Measurements from ENCODE around the gene GFOD1.
"Not testable (repeated sequence)": the region's sequence is repeated elsewhere in the genome, so short reads cannot be mapped to it uniquely, and the experiment has no call there.

Gene GFOD1

DNA sequence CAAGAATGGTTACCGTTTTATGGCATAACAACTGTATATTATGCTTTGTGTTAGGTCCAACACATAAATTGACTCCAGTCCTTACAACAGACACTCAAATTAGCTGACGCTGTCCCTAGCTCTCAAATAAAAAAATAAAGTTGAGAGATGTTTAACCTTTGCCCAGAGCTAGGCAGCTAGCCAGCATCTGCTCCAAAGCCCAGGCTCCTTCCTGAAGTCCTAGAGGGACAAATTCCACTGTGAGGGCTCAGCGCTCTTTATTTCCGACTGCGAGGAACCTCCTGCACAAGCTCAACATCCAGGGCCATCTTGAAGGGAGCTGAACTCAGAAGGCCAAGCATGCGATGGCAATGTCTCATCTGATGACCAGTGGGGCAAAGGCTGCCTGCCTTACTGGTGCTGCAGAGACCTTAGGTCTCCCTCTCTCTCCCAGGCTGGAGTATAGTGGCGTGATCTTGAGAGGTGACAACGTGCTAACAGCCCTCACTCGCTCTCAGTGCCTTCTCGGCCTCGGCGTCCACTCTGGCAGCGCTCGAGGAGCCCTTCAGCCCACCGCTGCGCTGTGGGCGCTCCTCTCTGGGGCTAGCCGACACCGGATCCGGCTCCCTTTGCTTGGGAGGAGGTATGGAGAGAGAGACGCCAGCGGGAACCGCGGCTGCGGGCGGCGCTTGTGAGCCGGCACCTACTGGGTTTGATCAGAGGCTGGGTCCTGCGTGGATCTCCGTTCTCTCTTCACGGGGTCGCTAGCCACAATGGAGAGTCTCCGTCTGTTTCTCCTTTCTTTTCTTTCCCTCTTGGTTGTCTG lies 24.7 kb upstream of the GFOD1 start:
- DNase-seq = no peak

DNA sequence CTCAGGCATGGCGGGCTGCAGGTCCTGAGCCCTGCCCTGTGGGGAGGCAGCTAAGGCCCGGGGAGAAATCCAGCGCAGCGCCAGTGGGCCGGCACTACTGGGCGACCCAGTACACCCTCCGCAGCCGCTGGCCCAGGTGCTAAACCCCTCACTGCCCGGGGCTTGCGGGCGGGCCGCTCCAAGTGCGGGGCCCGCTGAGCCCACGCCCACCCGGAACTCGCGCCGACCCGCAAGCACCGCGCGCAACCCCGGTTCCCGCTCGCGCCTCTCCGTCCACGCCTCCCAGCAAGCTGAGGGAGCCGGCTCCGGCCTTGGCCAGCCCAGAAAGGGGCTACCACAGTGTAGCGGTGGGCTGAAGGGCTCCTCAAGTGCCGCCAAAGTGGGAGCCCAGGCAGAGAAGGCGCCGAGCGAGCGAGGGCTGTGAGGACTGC lies 23.8 kb upstream of the GFOD1 start:
- DNase-seq = not testable (repeated sequence)

DNA sequence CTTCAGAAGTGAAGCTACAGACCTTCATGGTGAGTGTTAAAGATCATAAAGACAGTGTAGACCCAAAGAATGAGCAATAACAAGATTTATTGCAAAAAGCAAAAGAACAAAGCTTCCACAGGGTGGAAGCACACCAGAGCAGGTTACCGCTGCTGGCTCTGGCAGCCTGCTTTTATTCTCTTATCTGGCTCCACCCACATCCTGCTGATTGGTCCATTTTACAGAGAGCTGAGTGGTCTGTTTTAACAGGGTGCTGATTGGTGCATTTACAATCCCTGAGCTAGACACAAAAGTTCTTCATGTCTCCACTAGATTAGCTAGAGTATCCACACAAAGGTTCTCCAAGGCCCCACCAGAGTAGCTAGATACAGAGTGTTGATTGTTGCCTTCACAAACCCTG lies 23.0 kb upstream of the GFOD1 start:
- DNase-seq = not testable (repeated sequence)

DNA sequence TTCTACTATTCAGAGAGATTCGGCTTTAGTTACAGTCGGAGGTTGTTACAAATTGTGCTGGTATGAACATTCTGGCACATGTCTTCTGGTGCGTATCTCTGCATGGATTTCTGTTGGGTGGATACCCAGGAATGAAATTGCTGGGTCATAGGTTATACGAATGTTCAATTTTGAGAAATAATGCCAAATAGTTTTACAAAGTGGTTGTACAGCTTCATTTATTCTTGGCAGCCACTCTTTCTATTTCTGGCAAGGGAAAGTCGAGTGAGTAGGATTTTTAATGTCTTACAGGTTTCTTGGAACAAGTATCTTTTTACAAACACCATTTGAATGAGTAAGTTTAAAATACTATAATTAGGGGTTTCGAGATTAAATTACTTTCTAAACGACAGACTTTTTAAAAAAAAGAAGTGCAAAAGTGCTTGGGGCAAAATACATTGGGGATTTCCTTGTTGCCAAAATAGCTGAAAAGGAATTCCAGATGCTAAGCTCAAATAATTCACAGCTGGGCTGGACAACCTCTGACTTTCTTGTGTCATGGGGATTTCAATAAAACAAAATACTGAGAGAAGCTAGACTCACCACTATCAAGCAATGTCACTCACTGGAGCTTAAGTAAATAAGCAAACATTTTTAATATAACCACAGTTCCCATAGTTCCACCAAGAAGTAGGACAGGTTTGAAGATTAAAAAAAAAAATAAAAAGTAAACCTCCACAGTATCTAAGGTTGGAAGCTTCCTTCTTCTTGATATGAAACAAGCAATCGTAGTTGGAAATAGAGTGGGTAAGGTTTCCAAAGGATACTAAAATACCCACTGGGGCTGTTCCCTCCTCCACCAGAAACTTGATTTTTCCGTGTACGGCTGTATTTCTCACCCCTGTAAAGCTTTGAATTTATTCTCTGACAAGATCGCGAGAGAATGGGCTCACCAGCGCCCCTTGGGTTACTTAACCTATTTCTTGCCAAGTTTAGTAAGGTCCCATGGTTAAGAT lies 21.6 kb upstream of the GFOD1 start:
- no peak for DNase-seq

DNA sequence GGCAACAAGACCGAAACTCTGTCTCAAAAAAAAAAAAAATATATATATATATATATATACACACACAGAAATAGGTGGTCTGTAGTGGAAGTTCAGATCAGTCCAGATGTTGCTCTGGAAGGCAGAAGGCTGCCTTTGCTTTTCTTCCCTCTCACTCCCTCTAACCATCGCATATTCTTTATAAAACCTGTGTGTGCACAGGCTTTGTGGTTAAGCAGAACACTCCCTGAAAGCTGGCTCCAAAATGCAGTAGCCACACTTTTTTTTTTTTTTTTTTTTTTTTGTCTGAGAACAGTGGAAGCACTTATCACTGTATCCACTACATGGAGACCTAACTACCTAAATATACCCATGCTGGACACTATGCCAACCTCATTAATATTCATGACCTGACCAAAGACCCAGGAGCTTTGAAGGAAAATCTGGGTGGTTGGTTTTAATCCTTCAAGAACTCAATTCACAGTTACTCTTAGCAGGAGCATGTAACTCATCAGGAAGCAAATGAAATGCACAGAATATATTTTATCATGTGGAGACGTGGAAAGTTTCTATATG lies 20.0 kb upstream of the GFOD1 start:
- no peak for DNase-seq

DNA sequence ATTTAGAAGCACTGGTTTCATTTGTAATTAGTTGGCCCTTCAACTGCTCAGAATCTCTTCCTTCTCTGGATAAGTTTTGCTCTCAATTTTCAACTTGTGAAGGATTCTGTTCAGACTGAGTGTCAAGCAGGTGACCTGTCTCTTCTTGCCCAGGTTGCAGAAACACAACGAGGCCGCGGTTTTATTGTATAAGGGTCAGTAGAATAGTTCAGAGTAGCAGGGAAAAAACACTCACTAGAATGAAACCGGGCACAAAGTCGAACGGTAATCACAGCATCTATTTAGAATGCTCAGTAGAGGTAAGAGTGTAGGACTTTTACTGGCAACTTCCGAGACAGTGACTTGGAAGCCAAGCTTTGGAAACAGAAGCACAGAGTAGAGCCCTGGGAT lies 17.9 kb upstream of the GFOD1 start:
- DNase-seq = no peak

DNA sequence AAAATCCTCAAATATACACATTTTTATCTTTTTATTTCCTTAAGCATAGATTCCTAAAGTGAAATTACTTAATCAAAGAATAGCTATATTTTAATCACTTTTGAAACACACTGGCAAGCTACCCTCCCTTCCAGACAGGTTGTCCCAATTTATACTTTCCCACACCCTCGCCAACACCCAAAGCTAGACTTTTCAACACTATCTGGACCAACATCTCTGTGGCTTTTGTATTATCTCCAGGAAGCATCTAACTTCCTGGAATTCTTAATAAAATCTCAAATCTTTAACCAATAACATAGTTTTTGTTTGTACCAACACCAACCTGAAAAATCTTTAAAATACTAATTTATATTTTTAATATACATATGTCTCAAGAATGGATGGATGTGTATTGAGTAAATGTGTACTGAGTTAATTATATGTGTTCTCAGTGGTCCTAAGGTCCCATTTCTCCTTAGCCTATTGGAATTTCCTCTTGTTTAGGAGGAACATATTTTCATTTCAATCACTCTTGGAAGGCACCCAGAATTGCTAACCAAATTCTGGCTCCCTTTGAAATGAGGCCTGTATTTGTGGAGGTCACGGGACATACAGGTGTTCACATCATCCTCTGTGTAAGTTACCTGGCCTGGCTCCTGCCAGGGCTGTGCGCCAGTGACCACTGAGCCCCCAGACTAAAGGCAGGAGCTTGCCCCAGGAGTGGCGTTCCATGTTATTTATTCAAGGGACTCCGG lies 17.4 kb upstream of the GFOD1 start:
- DNase-seq = no peak

DNA sequence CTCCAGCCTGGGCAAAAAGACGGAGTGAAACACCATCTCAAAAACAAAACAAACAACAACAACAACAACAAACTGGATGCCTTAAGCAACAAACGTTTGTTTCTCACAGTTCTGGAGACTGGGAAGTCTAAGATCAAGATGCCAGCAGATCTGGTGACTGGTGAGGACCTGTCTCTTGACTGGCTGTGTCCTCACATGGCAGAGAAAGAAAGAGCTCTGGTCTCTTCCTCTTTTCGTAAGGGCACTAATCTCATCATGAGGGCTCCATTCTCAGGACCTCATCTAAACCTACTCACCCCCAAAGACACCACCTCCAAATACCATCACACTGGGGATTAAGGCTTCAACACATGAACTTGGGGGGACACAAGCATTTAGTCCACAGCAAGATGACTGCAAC lies 13.5 kb upstream of the GFOD1 start:
- DNase-seq = no peak

DNA sequence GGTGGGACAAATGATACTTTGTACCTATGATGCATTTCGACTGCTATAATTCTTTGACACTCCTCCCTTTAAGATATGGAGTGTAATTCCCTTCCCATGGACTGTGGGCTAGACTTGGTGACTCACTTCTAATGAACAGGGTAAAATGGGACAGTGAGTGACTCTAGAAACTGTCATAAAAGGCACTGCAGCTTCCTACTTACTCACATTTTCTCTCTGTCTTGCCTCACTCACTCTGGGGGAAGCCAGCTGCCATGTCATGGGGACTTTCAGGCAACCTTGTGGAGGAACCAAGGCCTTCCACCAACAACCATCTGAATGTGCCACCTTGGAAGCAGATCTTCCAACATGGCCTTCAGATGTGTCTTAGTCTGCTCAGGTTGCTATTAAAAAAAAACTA lies 12.9 kb upstream of the GFOD1 start:
- no peak for DNase-seq

DNA sequence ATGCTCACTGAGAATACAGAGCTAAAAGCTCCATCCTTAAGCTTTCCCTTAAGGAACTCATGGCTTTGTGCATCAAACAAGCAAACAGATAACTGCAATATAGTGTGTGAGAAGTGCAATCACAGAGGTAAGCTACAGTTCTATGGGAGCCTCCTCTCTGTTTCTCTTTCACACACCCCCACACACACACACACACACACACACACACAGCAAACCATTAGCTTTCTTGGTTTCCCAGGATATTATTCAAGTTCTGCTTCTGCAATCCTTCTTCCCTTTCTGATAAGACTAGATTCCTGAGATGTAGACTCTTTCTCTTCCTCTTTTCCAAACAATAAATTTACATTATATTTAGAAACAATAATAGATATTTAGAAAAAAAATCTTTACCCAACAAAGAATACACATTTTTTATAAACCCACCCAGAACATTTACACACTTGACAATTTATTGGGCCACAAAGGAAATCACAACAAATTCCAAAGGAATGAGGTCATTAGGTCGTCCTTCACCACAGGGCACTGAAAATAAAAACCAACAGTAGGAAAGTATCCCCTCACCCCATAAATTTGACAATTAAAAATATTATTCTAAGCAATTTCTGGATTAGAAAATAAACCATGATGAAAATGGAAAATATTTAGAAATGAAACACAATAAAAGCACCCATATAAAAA lies 9.3 kb upstream of the GFOD1 start:
- DNase-seq = no peak

DNA sequence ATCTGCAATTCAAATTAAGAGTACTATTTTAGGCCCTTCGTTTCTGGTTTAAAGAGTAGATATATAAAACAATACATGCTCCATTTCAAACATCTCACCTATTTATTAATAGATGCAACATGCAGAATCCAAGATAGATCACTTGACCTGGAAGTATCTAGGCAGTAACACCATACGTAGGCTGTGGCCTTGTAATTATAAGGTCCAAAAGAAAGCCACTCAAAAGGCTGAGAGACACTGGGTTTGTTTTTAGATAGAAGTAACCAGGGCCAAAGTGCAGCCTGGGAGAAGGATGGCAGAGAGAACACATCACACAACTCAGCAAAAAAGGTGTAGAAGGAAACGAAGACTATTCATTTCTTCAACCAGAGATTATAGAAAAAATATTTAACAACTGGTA lies 8.4 kb upstream of the GFOD1 start:
- DNase-seq = no peak

DNA sequence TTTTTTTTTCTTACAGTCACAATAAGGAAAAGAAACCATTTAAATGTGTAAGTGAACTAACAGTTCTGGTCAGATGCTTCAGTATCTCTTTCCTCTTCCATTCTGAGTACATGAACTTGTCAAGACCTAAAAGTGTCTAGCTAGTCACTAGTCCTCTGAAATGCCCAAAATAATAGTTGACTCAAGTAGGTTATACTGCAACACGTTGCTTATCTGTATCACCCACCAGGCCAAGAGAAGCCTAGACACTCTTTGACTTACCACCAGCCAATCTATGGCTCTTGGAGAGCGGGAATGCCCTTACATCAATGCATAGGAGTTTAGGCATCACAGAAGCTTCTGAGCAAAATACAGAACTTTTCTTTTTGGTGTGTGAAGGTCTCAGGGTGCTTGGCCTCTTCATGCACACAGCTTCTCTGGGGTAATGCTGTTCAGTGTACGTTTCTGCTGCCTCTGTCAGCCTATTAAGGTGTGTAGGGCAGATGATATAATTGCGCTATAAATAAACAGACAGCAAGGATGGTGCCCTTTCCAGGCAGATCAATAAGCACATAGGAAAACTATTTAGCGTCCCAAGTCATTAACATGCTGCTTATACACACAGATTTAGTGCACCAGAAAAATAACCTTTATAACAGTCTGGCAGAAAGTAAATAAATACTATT lies 7.8 kb upstream of the GFOD1 start:
- no peak for DNase-seq

DNA sequence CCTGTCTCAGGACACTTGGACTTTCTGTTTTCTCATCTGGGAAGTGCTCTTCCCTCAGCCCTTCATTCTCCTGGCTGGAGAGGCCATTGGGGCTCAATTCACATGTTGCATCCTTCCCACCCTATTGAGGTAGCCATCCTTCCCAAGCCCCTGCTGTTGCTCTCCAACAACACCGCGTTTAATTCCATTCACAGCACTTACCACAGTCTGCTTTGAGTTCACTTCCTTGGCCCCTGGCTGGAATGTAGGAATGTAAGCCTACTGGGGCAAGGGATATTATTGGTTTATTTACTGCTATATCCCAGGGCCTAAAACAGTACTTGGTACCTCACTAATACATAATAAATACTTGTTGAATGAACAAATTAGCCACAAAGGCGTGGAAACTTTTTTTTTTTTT lies 6.7 kb upstream of the GFOD1 start:
- DNase-seq = no peak

DNA sequence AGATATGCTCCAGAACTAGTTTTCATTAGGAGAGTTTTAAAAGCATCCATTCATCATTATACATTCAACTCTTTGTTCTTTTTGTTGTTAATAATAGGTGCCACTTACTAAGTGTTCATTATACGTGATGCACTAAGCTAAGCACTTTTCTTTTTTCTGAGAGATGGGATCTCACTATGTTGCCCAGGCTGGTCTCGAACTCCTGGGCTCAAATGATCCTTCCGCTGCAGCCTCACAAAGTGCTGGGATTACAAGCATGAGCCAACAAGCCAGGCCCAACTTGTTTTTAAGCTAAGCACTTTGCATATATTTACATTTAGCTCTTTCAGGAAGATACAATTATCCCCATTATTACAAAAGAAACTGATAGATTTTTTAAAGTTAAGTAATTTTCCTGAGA lies 5.7 kb upstream of the GFOD1 start:
- DNase-seq = no peak

DNA sequence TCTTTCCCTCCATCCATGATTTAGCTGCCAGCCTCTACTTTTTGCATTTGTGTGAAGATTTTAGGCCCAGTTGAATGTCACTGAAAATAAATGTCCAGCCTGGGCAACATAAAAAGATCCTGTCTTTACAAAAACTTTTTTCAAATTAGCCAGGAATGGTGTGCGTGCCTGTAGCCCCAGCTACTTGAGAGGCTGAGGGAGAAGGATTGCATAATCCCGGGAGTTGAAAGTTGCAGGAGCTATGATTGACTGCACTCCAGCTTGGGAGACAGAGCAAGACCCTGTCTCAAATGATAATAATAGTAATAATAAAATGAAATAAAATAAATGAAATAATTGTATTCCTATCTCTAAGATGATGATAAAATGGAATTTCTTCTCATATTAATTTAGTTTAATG lies 5.0 kb upstream of the GFOD1 start:
- no peak for DNase-seq

DNA sequence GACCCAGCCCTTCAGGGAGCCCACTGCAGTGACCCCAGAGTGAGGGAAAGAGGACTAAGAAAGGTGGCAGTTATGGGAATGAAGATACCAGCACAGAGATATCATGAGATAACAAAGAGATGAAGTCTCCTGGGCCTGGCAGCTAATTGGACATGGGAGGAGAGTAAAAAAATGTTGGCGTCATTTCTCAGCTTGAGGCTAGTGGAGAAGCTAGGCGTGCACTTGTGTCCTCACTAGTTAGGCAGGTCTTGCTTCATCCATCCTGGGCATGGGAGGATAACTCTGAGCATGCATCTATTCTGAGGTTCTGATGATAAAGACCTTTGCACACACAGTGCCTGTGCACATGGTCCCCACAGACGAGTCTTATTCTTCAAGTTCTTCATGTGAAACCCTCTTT lies 4.1 kb upstream of the GFOD1 start:
- no peak for DNase-seq

DNA sequence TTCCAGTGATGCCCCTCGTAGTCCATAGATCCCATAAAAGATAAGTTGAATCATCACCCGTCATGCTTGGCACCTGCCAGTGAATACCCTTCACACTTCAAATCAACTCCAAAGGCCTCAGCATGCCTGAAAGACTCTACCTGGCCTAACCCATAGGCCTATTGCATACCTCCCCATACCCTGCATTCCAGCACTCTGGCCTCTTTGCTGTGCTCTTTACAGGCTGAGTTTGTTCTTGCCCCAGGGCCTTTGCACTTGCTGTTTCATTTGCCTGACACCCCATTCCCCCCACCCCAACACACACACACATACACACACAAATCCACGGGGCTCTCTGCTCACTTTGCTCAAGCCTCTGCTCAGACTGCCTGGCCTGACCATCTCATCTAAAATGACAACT lies 3.0 kb upstream of the GFOD1 start:
- DNase-seq = no peak

DNA sequence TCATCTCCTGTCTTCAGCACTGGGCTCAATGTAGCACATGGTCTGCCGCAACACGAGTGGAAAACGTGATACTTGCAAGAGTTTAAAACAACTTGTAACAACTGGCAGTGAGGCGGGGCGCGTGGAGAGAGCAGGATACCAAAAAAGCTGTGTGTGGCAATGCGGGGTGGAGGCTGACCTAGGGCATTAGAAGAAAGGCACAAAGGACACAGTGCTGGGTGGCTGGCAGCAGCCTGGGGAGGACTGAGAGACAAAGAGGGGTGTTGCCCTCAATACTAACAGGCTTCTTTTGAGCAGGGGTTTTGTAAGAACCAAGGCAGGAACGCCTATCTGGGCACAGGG lies 1.5 kb upstream of the GFOD1 start:
- no peak for DNase-seq

DNA sequence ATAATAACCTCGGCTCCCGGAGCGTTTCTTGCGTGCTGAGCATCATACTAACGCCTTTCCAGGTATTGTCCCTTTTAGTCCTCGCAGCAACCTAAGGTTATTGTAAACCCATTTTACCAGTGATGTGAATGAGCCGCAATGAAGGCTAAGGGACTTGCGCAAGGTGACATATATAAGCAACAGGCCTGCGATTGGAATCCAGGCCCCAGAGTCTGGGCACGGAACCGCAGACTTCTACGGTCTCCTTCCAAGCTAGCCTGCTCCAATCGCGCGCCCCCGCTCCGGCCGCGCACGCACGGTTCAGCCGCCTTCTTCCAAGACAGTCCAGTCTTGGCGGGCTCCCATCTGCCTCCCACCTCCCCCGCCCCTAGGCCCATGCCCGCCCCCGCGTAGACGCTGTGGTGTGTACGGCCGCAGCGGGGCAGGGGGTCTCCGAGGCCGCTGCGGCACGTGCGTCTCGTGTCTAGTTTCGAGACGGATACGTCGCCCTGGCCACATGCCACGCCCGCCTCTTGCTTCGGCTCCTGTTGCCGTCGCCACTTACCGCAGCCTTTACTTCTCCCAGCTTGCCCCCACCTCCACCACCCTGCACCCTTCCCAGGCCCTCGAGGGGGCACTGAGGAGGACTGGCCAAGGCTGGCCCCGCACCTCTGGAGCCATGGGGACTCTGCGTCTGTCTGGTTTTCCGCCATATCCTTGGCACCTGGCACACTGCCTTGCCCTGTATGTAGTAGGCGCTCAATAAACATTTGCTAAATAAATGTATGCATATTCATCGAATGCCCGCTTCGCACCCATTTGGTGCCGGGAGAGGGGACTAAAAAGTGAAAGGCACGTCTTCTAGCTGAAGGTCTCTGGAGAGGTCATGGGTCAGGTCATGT lies 855 bp upstream of the GFOD1 start:
- no peak for DNase-seq

DNA sequence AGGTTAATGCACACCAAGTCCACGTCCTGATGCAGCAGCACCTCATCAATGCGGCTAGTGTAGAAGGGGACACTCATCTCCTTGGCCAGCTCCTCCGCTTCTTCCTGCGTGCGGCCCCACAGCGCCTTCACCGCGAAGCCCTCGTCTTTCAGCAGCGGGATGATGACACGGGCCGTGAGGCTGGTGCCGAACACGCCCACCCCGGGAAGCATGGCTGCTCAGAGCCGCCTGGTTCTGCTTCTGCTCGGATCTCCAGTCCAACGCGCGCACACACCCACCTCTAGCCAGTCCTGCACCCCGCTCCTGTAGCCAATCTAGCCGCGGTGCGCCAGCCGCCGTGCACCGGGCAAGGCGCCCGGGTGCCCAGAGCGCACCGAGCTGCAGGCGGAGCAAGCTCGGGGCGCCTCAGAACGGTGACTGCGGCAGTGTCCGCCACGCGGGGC lies 700 bp downstream of the GFOD1 start:
- DNase-seq = no peak
